Measurements from ENCODE around the gene KCNIP1. TPM values are rescaled to one million over a fixed set of nuclear protein-coding genes. Genes with fewer than 3 reads are reported as not detected.

KCNIP1 gene
- total and polyA plus RNA-seq, 2 of the 13 experiments (the other 11 are each of a cell fraction or from before 2014, with no cell fraction given): not detected

- no peak for TF ChIP-seq ZNF646 (CRISPR knock-in tag; IDR thresholded peaks at IDR 0.05)
- peak; percentile 82 for TF ChIP-seq CREB1 (IDR thresholded peaks at IDR 0.05)
- no peak for TF ChIP-seq CREB1 (CRISPR knock-in tag; IDR thresholded peaks at IDR 0.05)
- TF ChIP-seq ERF (CRISPR knock-in tag; IDR thresholded peaks at IDR 0.05): no peak
Measured at GRCh38 chr5:170463426-170463825, 40.4 kb upstream of the KCNIP1 start (continued).

- Histone ChIP-seq H3K36me3 (replicated peaks in 1 of 2; ENCODE audit: control insufficient read depth in 1 of 2, insufficient read depth in 2 of 2, low read length in 2 of 2) (no peaks in the 10 kb centered on the region), H2AFZ (ENCODE audit: low read length) (no peak overlapping the region), H3K9me3 (ENCODE audit: low read length) (no peaks in the 10 kb centered on the region), H3K4me3 (replicated peaks in 1 of 3; ENCODE audit: insufficient read depth in 1 of 3, low read depth in 2 of 3, low read length in 3 of 3) (no peak overlapping the region), H3K79me2 (ENCODE audit: insufficient read depth, low read length) (no peaks in the 10 kb centered on the region), H3K4me2 (ENCODE audit: low read depth, low read length) (no peak overlapping the region), H3K27me3 (ENCODE audit: control insufficient read depth in 1 of 2, insufficient read depth in 2 of 2, low read length in 2 of 2) (peaks cover 0 to 3% of the 10 kb centered on the region in 2 experiments; a peak in 1 of 5 replicates), H3K4me1 (ENCODE audit: insufficient read depth, low read length) (peaks cover 9% of the 10 kb centered on the region), H3K9ac (ENCODE audit: insufficient read depth, low read depth, low read length) (no peak overlapping the region), H3K27ac (ENCODE audit: extremely low read length, insufficient read depth, low read length) (no peak overlapping the region), H4K20me1 (ENCODE audit: insufficient read depth, low read length) (no peaks in the 10 kb centered on the region)
- intact Hi-C loops (cut with micrococcal nuclease; ENCODE audit: unreplicated experiment) (no loop called here), in situ Hi-C loops (cut with HindIII; ENCODE audit: extremely low pct_ligation_motif_present, low pct_unique_long_range_greater_than_20kb) (no loop called here)
- ChIA-PET POLR2A (no interaction called here), CTCF (ENCODE audit: low intra/inter-chr PET ratio, low total read pairs) (no interaction called here)
- DNase-seq (ENCODE audit: low spot score) (peak; percentile 5), FAIRE-seq (no peak), ATAC-seq (no peak)
- WGBS (ENCODE audit: low lambda C conversion rate): 0% methylated on average over 8 of the region's 10 CpGs
- BruUV-seq (replicated peaks): no TSS peak
- TF ChIP-seq NFE2 (CRISPR knock-in tag; IDR thresholded peaks at IDR 0.05): no peak
- no peak for TF ChIP-seq FOXO1 (CRISPR knock-in tag; IDR thresholded peaks at IDR 0.05)
- no peak for TF ChIP-seq ZNF652 (CRISPR knock-in tag; IDR thresholded peaks at IDR 0.05; ENCODE audit: borderline replicate concordance, low read depth)
- no peak for TF ChIP-seq RXRB (CRISPR knock-in tag; IDR thresholded peaks at IDR 0.05; ENCODE audit: borderline replicate concordance)
- TF ChIP-seq ZNF616 (CRISPR knock-in tag; IDR thresholded peaks at IDR 0.05; ENCODE audit: low read depth): no peak
- TF ChIP-seq ZEB1 (IDR thresholded peaks at IDR 0.05; ENCODE audit: insufficient replicate concordance, low read depth): no peak
- no peak for TF ChIP-seq PRPF4 (IDR thresholded peaks at IDR 0.05; ENCODE audit: low read depth, low read length, poor library complexity, severe bottlenecking)
- TF ChIP-seq AFF4 (CRISPR knock-in tag; IDR thresholded peaks at IDR 0.05): no peak
- no peak for TF ChIP-seq TEAD3 (CRISPR knock-in tag; optimal IDR thresholded peaks at IDR 0.05; ENCODE audit: borderline replicate concordance)
- TF ChIP-seq PHF5A (CRISPR knock-in tag; IDR thresholded peaks at IDR 0.05; ENCODE audit: low read depth, unreplicated experiment): no peak
Measured at GRCh38 chr5:170464280-170465127, 39.3 kb upstream of the KCNIP1 start.

All from HepG2 (cell line).